WTC11 (cell line): ENCODE results near the gene NECTIN4. TPM values are rescaled to one million over a fixed set of nuclear protein-coding genes. Genes with fewer than 3 reads are reported as not detected.

ENCODE experiments used
- ATAC-seq: fragments of 200-7000 bp; cut with Tn5 transposase; 2 replicates; pipeline ENCODE4 v1.10.0; 2021; ENCODE audit warnings: mild to moderate bottlenecking, moderate library complexity
- CTCF ChIA-PET: fragments of 300-600 bp; sonication (Branson Sonifier 250); formaldehyde crosslinking; loops from one replicate; lab custom pipeline; 2021; ENCODE audit warnings: antibody characterized with exemption; lab: Charles Lee
- POLR2A ChIA-PET: fragments of 350-600 bp; sonication (Branson Sonifier 250); formaldehyde crosslinking; loops from one replicate; lab custom pipeline; 2021; ENCODE audit warnings: antibody characterized with exemption; lab: Charles Lee
- DNase-seq: peaks from one replicate; pipeline ENCODE4 v3.0.0; 2021; ENCODE audit warnings: low spot score
- H3K27ac Mint-ChIP-seq: 2 replicates; pipeline ENCODE4 v1.8.0; 2021; ENCODE audit warnings: mixed read lengths
- H3K27me3 Mint-ChIP-seq: 2 replicates; pipeline ENCODE4 v1.8.0; 2021; ENCODE audit warnings: low read depth, mild to moderate bottlenecking, moderate library complexity, mixed read lengths
- H3K36me3 Mint-ChIP-seq: 2 replicates; pipeline ENCODE4 v1.8.0; 2021; ENCODE audit warnings: mixed read lengths
- H3K4me1 Mint-ChIP-seq: 2 replicates; pipeline ENCODE4 v1.8.0; 2022; ENCODE audit warnings: mixed read lengths
- H3K4me3 Mint-ChIP-seq: 2 replicates; pipeline ENCODE4 v1.8.0; 2021; ENCODE audit warnings: mild to moderate bottlenecking, moderate library complexity, mixed read lengths
- H3K9me3 Mint-ChIP-seq: 2 replicates; pipeline ENCODE4 v1.8.0; 2021; ENCODE audit warnings: mixed read lengths
- ATF6 ChIP-seq: sonication (generic); formaldehyde crosslinking; IDR thresholded peaks from 2 replicates; pipeline ENCODE4 v1.8.1; 2023; ENCODE audit warnings: mild to moderate bottlenecking, missing genetic modification reagents
- ERG ChIP-seq: fragments of 250-450 bp; sonication (Bioruptor Pico); IDR thresholded peaks from 2 replicates; pipeline ENCODE4 v1.8.0; 2021; ENCODE audit warnings: mild to moderate bottlenecking
- FOXP1 ChIP-seq: sonication (generic); formaldehyde crosslinking; IDR thresholded peaks from 2 replicates; pipeline ENCODE4 v1.8.0; 2022; ENCODE audit warnings: missing genetic modification reagents, mild to moderate bottlenecking, moderate library complexity, borderline replicate concordance
- GABPB1 ChIP-seq: sonication (generic); formaldehyde crosslinking; IDR thresholded peaks from 2 replicates; pipeline ENCODE4 v1.8.1; 2023; ENCODE audit warnings: mild to moderate bottlenecking, missing genetic modification reagents
- GRHL2 ChIP-seq: fragments of 250-450 bp; sonication (Bioruptor Pico); IDR thresholded peaks from 2 replicates; pipeline ENCODE4 v1.8.0; 2022; ENCODE audit warnings: mild to moderate bottlenecking, moderate library complexity; ENCODE audit not compliant: insufficient replicate concordance, severe bottlenecking
- HMGA2 ChIP-seq: fragments of 250-450 bp; sonication (Bioruptor Pico); IDR thresholded peaks from 2 replicates; pipeline ENCODE4 v1.4.0; 2021; ENCODE audit warnings: mild to moderate bottlenecking, moderate library complexity
- KAT7 ChIP-seq: sonication (generic); formaldehyde crosslinking; IDR thresholded peaks from 2 replicates; pipeline ENCODE4 v1.8.1; 2023; ENCODE audit warnings: missing genetic modification reagents, mild to moderate bottlenecking, borderline replicate concordance
- NR3C1 ChIP-seq: sonication (generic); formaldehyde crosslinking; conservative IDR thresholded peaks from 2 replicates; pipeline ENCODE4 v1.8.1; 2023; ENCODE audit warnings: low read depth, mild to moderate bottlenecking, missing genetic modification reagents
- OVOL2 ChIP-seq: fragments of 250-450 bp; sonication (Bioruptor Pico); IDR thresholded peaks from 2 replicates; pipeline ENCODE4 v1.9.0; 2021; ENCODE audit warnings: mild to moderate bottlenecking, borderline replicate concordance
- RORB ChIP-seq: fragments of 250-450 bp; sonication (Bioruptor Pico); IDR thresholded peaks from 2 replicates; pipeline ENCODE4 v1.9.0; 2021; ENCODE audit warnings: mild to moderate bottlenecking
- SOX15 ChIP-seq: fragments of 250-450 bp; sonication (Bioruptor Pico); IDR thresholded peaks from 2 replicates; pipeline ENCODE4 v1.9.0; 2021; ENCODE audit warnings: mild to moderate bottlenecking
- STAT6 ChIP-seq: sonication (generic); formaldehyde crosslinking; conservative IDR thresholded peaks from 2 replicates; pipeline ENCODE4 v1.8.1; 2023; ENCODE audit warnings: mild to moderate bottlenecking, low read depth, missing genetic modification reagents, moderate library complexity
- TEAD4 ChIP-seq: sonication (generic); formaldehyde crosslinking; IDR thresholded peaks from 2 replicates; pipeline ENCODE4 v1.8.0; 2022; ENCODE audit warnings: mild to moderate bottlenecking, missing genetic modification reagents
- ZNF138 ChIP-seq: sonication (generic); formaldehyde crosslinking; conservative IDR thresholded peaks from 2 replicates; pipeline ENCODE4 v1.8.1; 2022; ENCODE audit warnings: mild to moderate bottlenecking, moderate library complexity, missing genetic modification reagents
- ZNF317 ChIP-seq: sonication (generic); formaldehyde crosslinking; IDR thresholded peaks from 2 replicates; pipeline ENCODE4 v1.8.1; 2023; ENCODE audit warnings: low read depth, mild to moderate bottlenecking, moderate library complexity, missing genetic modification reagents, borderline replicate concordance
- ZNF396 ChIP-seq: fragments of 250-450 bp; sonication (Bioruptor Pico); IDR thresholded peaks from 2 replicates; pipeline ENCODE4 v1.8.0; 2021; ENCODE audit warnings: mild to moderate bottlenecking, moderate library complexity, borderline replicate concordance
- total RNA-seq: library from RNA; stranded (reverse); gene quantifications from 3 replicates; pipeline ENCODE4 v1.2.3, GENCODE V29; 2021
- TF ChIP-seq, protein P1 (sequence below): fragments of 250-450 bp; sonication (Bioruptor Pico); IDR thresholded peaks from 2 replicates; pipeline ENCODE4 v1.9.0; 2021; ENCODE audit warnings: mild to moderate bottlenecking, borderline replicate concordance
- TF ChIP-seq, protein P2 (sequence below): sonication (generic); formaldehyde crosslinking; IDR thresholded peaks from 2 replicates; pipeline ENCODE4 v1.8.1; 2023; ENCODE audit warnings: mild to moderate bottlenecking, missing genetic modification reagents, moderate library complexity
- TF ChIP-seq, protein P3 (sequence below): sonication (generic); formaldehyde crosslinking; conservative IDR thresholded peaks from 2 replicates; pipeline ENCODE4 v1.8.1; 2022; ENCODE audit warnings: mild to moderate bottlenecking, missing genetic modification reagents
- TF ChIP-seq, protein P4 (sequence below): sonication (generic); formaldehyde crosslinking; IDR thresholded peaks from 2 replicates; pipeline ENCODE4 v1.8.0; 2023; ENCODE audit warnings: mild to moderate bottlenecking, missing genetic modification reagents

The NECTIN4 gene
- total RNA-seq, 1 experiment from 2014 or later = 1.7 TPM

DNA sequence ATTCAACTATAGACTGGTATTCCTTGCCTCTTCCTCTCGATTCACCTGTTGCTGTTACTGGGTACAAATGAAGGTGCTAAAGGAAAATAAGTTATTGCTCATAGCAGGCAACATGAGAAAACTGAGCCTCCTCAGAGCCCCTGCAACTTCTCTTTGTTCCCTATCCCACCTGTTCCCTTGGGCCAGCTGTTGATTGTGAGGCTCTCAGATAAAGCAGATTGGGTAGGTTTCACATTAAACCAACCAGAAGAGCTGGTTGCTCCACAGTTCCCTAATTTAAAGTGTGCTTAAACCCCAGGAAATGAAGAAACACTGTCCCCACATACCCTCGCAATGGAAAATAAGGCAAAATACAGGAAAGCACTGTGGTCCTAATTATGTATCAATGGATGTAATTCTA lies 38.3 kb upstream of the NECTIN4 start:
- DNase-seq (no peak), ATAC-seq (no peak)
- POLR2A ChIA-PET = interaction anchor here (1.9 kb wide), 1 partner anchor 10 kb away, joined by 4 read pairs; the partner anchor contains the start of genes NIT1 and PFDN2
- Mint-ChIP-seq H3K4me1 (peaks cover 20% of the 10 kb centered on the region), H3K9me3 (no peaks in the 10 kb centered on the region), H3K27ac (no peak overlapping the region), H3K27me3 (no peaks in the 10 kb centered on the region), H3K4me3 (no peak overlapping the region), H3K36me3 (peaks cover 56% of the 10 kb centered on the region)
- CTCF ChIA-PET = interaction anchor here (1.3 kb wide), 1 partner anchor 38 kb away, joined by 3 read pairs; the partner anchor contains the start of gene PPOX
- no peak for TF ChIP-seq ZNF317 (CRISPR knock-in tag)
- TF ChIP-seq HMGA2 = no peak
- no peak for TF ChIP-seq ZNF396 (CRISPR knock-in tag)
- TF ChIP-seq, protein P1, sequence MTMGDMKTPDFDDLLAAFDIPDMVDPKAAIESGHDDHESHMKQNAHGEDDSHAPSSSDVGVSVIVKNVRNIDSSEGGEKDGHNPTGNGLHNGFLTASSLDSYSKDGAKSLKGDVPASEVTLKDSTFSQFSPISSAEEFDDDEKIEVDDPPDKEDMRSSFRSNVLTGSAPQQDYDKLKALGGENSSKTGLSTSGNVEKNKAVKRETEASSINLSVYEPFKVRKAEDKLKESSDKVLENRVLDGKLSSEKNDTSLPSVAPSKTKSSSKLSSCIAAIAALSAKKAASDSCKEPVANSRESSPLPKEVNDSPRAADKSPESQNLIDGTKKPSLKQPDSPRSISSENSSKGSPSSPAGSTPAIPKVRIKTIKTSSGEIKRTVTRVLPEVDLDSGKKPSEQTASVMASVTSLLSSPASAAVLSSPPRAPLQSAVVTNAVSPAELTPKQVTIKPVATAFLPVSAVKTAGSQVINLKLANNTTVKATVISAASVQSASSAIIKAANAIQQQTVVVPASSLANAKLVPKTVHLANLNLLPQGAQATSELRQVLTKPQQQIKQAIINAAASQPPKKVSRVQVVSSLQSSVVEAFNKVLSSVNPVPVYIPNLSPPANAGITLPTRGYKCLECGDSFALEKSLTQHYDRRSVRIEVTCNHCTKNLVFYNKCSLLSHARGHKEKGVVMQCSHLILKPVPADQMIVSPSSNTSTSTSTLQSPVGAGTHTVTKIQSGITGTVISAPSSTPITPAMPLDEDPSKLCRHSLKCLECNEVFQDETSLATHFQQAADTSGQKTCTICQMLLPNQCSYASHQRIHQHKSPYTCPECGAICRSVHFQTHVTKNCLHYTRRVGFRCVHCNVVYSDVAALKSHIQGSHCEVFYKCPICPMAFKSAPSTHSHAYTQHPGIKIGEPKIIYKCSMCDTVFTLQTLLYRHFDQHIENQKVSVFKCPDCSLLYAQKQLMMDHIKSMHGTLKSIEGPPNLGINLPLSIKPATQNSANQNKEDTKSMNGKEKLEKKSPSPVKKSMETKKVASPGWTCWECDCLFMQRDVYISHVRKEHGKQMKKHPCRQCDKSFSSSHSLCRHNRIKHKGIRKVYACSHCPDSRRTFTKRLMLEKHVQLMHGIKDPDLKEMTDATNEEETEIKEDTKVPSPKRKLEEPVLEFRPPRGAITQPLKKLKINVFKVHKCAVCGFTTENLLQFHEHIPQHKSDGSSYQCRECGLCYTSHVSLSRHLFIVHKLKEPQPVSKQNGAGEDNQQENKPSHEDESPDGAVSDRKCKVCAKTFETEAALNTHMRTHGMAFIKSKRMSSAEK (CRISPR knock-in tag) = no peak
- no peak for TF ChIP-seq ATF6 (CRISPR knock-in tag)
- TF ChIP-seq, protein P2, sequence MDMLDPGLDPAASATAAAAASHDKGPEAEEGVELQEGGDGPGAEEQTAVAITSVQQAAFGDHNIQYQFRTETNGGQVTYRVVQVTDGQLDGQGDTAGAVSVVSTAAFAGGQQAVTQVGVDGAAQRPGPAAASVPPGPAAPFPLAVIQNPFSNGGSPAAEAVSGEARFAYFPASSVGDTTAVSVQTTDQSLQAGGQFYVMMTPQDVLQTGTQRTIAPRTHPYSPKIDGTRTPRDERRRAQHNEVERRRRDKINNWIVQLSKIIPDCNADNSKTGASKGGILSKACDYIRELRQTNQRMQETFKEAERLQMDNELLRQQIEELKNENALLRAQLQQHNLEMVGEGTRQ (CRISPR knock-in tag) = no peak
- TF ChIP-seq, protein P3, sequence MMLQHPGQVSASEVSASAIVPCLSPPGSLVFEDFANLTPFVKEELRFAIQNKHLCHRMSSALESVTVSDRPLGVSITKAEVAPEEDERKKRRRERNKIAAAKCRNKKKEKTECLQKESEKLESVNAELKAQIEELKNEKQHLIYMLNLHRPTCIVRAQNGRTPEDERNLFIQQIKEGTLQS (CRISPR knock-in tag) = no peak
- no peak for TF ChIP-seq SOX15 (CRISPR knock-in tag)
- no peak for TF ChIP-seq RORB (CRISPR knock-in tag)
- TF ChIP-seq ZNF138 = no peak
- TF ChIP-seq ERG = no peak
- TF ChIP-seq FOXP1 (CRISPR knock-in tag) = no peak

DNA sequence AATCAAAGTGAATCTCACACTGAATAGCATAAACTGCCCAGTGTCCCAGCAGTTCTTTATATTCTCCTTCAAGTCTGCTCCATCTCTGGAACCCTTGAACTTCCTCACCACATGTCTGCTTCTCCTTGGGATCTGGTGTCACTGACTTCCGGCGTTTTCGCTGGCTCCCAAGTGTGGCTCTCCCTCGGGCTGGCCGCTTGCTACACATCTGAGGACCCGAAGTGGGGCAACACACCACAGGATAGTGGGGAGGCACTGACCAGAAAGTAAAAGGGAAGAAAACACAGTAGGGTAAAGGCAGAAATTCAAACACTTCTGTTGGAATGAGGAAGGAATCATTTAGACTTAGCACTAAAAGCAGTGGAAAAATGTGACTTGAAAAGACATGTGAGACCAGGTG lies 33.6 kb upstream of the NECTIN4 start:
- DNase-seq (no peak), ATAC-seq (no peak)
- Mint-ChIP-seq H3K36me3 (peaks cover 69% of the 10 kb centered on the region), H3K9me3 (no peaks in the 10 kb centered on the region), H3K4me3 (no peak overlapping the region), H3K27ac (no peak overlapping the region; the same call in 1 of the 2 replicates), H3K27me3 (no peaks in the 10 kb centered on the region), H3K4me1 (peaks cover 17% of the 10 kb centered on the region)
- CTCF ChIA-PET = no interaction called here
- POLR2A ChIA-PET = no interaction called here
- TF ChIP-seq, protein P4, sequence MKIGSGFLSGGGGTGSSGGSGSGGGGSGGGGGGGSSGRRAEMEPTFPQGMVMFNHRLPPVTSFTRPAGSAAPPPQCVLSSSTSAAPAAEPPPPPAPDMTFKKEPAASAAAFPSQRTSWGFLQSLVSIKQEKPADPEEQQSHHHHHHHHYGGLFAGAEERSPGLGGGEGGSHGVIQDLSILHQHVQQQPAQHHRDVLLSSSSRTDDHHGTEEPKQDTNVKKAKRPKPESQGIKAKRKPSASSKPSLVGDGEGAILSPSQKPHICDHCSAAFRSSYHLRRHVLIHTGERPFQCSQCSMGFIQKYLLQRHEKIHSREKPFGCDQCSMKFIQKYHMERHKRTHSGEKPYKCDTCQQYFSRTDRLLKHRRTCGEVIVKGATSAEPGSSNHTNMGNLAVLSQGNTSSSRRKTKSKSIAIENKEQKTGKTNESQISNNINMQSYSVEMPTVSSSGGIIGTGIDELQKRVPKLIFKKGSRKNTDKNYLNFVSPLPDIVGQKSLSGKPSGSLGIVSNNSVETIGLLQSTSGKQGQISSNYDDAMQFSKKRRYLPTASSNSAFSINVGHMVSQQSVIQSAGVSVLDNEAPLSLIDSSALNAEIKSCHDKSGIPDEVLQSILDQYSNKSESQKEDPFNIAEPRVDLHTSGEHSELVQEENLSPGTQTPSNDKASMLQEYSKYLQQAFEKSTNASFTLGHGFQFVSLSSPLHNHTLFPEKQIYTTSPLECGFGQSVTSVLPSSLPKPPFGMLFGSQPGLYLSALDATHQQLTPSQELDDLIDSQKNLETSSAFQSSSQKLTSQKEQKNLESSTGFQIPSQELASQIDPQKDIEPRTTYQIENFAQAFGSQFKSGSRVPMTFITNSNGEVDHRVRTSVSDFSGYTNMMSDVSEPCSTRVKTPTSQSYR (CRISPR knock-in tag) = no peak
- no peak for TF ChIP-seq TEAD4
- no peak for TF ChIP-seq OVOL2 (CRISPR knock-in tag)
- TF ChIP-seq STAT6 (CRISPR knock-in tag) = no peak
- TF ChIP-seq NR3C1 (CRISPR knock-in tag) = no peak
- no peak for TF ChIP-seq KAT7 (CRISPR knock-in tag)
- no peak for TF ChIP-seq FOXP1 (CRISPR knock-in tag)
- no peak for TF ChIP-seq GRHL2
- no peak for TF ChIP-seq GABPB1 (CRISPR knock-in tag)
